NB4 (cell line): ENCODE data around the gene DICER1.

Source experiments
- MYC ChIP-seq: IDR thresholded peaks from 2 replicates; pipeline ENCODE4 v1.6.1; 2011; ENCODE audit warnings: low read depth, low read length
- POLR2A ChIP-seq: IDR thresholded peaks from 2 replicates; pipeline ENCODE4 v1.6.1; 2011; ENCODE audit warnings: mild to moderate bottlenecking; ENCODE audit not compliant: insufficient read length; ENCODE audit errors: extremely low read depth
- TF ChIP-seq, protein P1 (sequence below): IDR thresholded peaks from one replicate; pipeline ENCODE4 v1.5.1; 2012; ENCODE audit warnings: low read depth, low read length
- TF ChIP-seq, protein P2 (sequence below): IDR thresholded peaks from 2 replicates; pipeline ENCODE4 v1.6.1; 2011; ENCODE audit warnings: low read depth, low read length

DNA sequence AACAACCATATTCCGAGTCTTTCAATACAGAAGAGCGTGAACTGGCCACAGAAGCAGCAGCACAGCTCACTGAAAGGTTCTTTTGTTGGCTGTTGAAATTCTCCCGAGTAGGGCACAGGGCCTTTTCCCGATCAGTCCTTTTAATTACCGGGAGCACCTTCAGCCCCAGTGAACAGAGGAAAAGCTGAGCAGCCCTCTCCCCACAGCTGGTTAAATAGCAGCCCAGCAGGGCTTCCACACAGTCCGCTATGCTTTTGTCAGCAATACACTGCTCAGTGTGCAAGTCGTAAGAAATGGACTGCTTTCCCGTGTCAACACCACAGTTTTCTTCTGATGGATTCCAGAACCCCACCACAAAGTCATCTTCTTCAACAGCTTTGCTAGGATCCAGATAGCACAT is 61.3 kb downstream of the DICER1 start:
- TF ChIP-seq, protein P1, sequence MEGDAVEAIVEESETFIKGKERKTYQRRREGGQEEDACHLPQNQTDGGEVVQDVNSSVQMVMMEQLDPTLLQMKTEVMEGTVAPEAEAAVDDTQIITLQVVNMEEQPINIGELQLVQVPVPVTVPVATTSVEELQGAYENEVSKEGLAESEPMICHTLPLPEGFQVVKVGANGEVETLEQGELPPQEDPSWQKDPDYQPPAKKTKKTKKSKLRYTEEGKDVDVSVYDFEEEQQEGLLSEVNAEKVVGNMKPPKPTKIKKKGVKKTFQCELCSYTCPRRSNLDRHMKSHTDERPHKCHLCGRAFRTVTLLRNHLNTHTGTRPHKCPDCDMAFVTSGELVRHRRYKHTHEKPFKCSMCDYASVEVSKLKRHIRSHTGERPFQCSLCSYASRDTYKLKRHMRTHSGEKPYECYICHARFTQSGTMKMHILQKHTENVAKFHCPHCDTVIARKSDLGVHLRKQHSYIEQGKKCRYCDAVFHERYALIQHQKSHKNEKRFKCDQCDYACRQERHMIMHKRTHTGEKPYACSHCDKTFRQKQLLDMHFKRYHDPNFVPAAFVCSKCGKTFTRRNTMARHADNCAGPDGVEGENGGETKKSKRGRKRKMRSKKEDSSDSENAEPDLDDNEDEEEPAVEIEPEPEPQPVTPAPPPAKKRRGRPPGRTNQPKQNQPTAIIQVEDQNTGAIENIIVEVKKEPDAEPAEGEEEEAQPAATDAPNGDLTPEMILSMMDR = no peak
- no peak for TF ChIP-seq POLR2A
- TF ChIP-seq MYC = no peak
- TF ChIP-seq, protein P2, sequence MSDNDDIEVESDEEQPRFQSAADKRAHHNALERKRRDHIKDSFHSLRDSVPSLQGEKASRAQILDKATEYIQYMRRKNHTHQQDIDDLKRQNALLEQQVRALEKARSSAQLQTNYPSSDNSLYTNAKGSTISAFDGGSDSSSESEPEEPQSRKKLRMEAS = no peak
